Transverse colon (tissue), 4 donors: ENCODE results near the gene MSI2. TPM values are rescaled to one million over a fixed set of nuclear protein-coding genes. Genes with fewer than 3 reads are reported as not detected.

Experiments
- DNase-seq: peaks from one replicate; pipeline ENCODE4 v3.0.0-alpha.2; 2019
- H3K27ac ChIP-seq, 4 donors: fragments of 200-600 bp; sonication (generic); 2 replicates each; pipeline ENCODE4 v1.5.1; 2016 to 2018; ENCODE audit warnings: inconsistent platforms in 4 of 4
- H3K27me3 ChIP-seq: fragments of 200-600 bp; sonication (generic); 2 replicates; pipeline ENCODE4 v1.5.1; 2017; ENCODE audit warnings: inconsistent platforms
- H3K36me3 ChIP-seq, 4 donors: fragments of 200-600 bp; sonication (generic); 2 replicates each; pipeline ENCODE4 v1.5.1; 2017 to 2019; ENCODE audit warnings: inconsistent platforms in 4 of 4
- H3K4me1 ChIP-seq, 4 donors: fragments of 200-600 bp; sonication (generic); 2 replicates each; pipeline ENCODE4 v1.5.1; 2017 to 2020; ENCODE audit warnings: inconsistent platforms in 4 of 4
- H3K4me3 ChIP-seq, 4 donors: fragments of 200-600 bp; sonication (generic); 1 replicate in 1 of 4; 2 replicates in 3 of 4; pipeline versions ENCODE4 v1.5.1 to v1.6.1; 2017 to 2019; ENCODE audit warnings: inconsistent platforms in 4 of 4
- H3K9me3 ChIP-seq, 2 donors: fragments of 200-600 bp; sonication (generic); 2 replicates each; pipeline ENCODE4 v1.5.1; 2017 to 2019; ENCODE audit warnings: inconsistent platforms in 2 of 2
- EP300 ChIP-seq: sonication (generic); formaldehyde crosslinking; IDR thresholded peaks from one replicate; pipeline ENCODE4 v1.6.1; 2017; ENCODE audit warnings: antibody characterized with exemption, low read depth
- POLR2A ChIP-seq: fragments of 450-650 bp; IDR thresholded peaks from one replicate; pipeline ENCODE4 v1.6.1; 2016; ENCODE audit warnings: antibody characterized with exemption, mild to moderate bottlenecking, moderate library complexity
- POLR2AphosphoS5 ChIP-seq, 3 donors: sonication (generic); formaldehyde crosslinking; IDR thresholded peaks; one replicate each; pipeline ENCODE4 v1.6.1; 2016; ENCODE audit warnings: antibody characterized with exemption in 3 of 3
- whole genome bisulfite sequencing, 2 donors: methylation state at CpG; one replicate each; pipeline ENCODE4 v1.1.5; 2018; ENCODE audit warnings: low coverage in 1 of 2; 5-methylcytosine and 5-hydroxymethylcytosine counted together
- in situ Hi-C, 4 donors: fragments of 200-750 bp; cut with MboI; loops; one replicate each; pipeline versions ENCODE4 v1.15.0 to v1.15.1; 2017; ENCODE audit warnings: low sequenced_read_pairs in 3 of 4, low pct_ligation_motif_present in 1 of 4, low pct_unique_long_range_greater_than_20kb in 1 of 4
- intact Hi-C: fragments of 100-400 bp; cut with DNase I; formaldehyde crosslinking; loops from one replicate; pipeline ENCODE4 v1.15.1; 2023; ENCODE audit warnings: low total_unique reads
- total RNA-seq, 4 donors: library from RNA; depleted of rRNA; stranded (reverse); fragments of >200 nt; gene quantifications; one replicate each; pipeline ENCODE4 v1.1.0, GENCODE V29; 2016
- TF ChIP-seq, protein P1 (sequence below), 5 experiments: fragments of 200-600 bp in 3 of 5; fragments of 450-650 bp in 2 of 5; sonication (generic) in 3 of 5; IDR thresholded peaks; 1 replicate in 2 of 5; 2 replicates in 3 of 5; pipeline ENCODE4 v1.5.1; 2016 to 2017; ENCODE audit warnings: antibody characterized with exemption in 5 of 5, inconsistent platforms in 3 of 5, mild to moderate bottlenecking in 2 of 5, moderate library complexity in 1 of 5

Gene MSI2
- total RNA-seq, 4 donors from 2014 or later, result 20.6 to 36.0 (median 29.3) TPM

DNA sequence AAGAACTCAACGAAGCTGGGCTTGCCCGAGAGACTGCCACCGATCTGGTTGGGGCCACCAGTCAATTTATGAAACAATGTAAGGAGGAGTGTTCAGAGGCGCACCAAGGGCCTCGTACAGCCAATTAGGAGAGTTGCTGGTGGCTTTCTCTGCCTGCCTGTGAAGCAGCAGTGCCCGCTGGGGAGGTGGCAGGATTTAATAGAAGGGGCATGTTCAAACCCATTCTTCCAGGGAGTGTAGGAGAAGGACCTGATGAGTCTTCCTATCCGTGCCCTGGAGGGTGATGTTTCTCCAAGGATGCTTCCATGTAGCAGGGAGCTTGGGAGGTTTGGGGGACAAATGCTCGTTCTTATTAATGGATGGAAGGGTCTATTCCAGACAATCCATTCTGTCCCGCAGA, 310.4 kb downstream of the MSI2 start:
- H3K4me3 ChIP-seq, result no peak overlapping the region
- in situ Hi-C loops (no loop called here), intact Hi-C loops (no loop called here)
- WGBS, 2 donors, result 93 to 100% methylated on average over 2 to 9 of the region's 9 CpGs
- DNase-seq, result no peak
- H3K9me3 ChIP-seq, result no peaks in the 10 kb centered on the region
- no peaks in the 10 kb centered on the region for H3K4me1 ChIP-seq
- H3K27me3 ChIP-seq, result no peaks in the 10 kb centered on the region
- H3K27ac ChIP-seq, result no peak overlapping the region
- H3K36me3 ChIP-seq, result no peaks in the 10 kb centered on the region
- TF ChIP-seq, protein P1, sequence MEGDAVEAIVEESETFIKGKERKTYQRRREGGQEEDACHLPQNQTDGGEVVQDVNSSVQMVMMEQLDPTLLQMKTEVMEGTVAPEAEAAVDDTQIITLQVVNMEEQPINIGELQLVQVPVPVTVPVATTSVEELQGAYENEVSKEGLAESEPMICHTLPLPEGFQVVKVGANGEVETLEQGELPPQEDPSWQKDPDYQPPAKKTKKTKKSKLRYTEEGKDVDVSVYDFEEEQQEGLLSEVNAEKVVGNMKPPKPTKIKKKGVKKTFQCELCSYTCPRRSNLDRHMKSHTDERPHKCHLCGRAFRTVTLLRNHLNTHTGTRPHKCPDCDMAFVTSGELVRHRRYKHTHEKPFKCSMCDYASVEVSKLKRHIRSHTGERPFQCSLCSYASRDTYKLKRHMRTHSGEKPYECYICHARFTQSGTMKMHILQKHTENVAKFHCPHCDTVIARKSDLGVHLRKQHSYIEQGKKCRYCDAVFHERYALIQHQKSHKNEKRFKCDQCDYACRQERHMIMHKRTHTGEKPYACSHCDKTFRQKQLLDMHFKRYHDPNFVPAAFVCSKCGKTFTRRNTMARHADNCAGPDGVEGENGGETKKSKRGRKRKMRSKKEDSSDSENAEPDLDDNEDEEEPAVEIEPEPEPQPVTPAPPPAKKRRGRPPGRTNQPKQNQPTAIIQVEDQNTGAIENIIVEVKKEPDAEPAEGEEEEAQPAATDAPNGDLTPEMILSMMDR (IDR thresholded peaks at IDR 0.05), result no peak
- TF ChIP-seq EP300, result no peak

DNA sequence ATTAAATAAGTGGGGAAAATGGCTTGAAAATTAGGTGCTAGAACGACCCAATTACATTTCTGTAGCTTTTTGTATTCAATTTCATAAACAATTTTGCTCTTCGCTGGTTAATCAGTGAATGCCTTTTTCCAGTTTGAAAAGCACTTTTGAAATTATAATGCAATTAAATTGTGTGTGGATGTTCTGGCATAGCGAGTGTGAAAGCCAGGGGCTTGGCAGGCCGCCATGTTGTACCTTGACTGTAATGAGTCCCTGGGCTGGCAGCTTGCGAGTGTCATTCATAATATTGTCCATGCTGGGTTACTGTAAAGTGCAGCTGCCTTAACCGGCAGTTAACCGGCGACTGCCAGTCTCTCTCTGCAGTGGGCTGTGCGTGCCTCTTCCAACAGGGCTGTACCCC, 310.9 kb downstream of the MSI2 start:
- WGBS, 2 donors, result 94% methylated on average over 5 to 9 of the region's 9 CpGs
- no peak for DNase-seq
- H3K27ac ChIP-seq, result no peak overlapping the region
- H3K9me3 ChIP-seq, result no peaks in the 10 kb centered on the region
- intact Hi-C loops (no loop called here), in situ Hi-C loops (no loop called here)
- no peaks in the 10 kb centered on the region for H3K27me3 ChIP-seq
- H3K4me3 ChIP-seq, result no peak overlapping the region
- H3K4me1 ChIP-seq, result no peaks in the 10 kb centered on the region
- TF ChIP-seq POLR2A (no peak), EP300 (no peak), POLR2AphosphoS5 (IDR thresholded peaks at IDR 0.05) (no peak)
- TF ChIP-seq, protein P1 (IDR thresholded peaks at IDR 0.05), result no peak
- H3K36me3 ChIP-seq, result no peaks in the 10 kb centered on the region

DNA sequence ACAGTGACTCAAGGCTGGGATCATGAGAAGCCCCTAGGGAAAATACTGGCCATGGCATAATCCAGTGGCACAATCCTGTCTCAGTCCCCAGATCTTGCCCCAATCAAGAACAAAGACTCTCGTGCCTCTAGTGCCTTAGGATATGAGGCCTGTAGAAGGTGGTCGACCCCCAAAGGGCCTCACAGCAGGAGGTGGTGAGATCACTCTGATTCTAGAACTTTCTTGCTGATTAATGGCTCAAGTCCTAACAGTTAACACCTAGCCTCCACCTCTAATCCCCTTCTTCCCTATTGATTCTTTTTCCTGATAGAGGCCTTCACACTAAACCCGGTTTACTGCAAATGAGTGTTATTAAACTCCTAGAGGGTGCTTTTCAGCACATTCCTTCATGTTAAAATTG, 312.0 kb downstream of the MSI2 start:
- H3K9me3 ChIP-seq, result no peaks in the 10 kb centered on the region
- intact Hi-C loops (no loop called here), in situ Hi-C loops (no loop called here)
- H3K4me1 ChIP-seq, result no peaks in the 10 kb centered on the region
- no peak overlapping the region for H3K27ac ChIP-seq
- 80 to 91% methylated on average over 2 to 3 of the region's 3 CpGs for WGBS, 2 donors
- TF ChIP-seq, protein P1 (IDR thresholded peaks at IDR 0.05), result no peak
- TF ChIP-seq POLR2AphosphoS5 (IDR thresholded peaks at IDR 0.05) (no peak), POLR2A (no peak), EP300 (no peak)
- H3K4me3 ChIP-seq, result no peak overlapping the region
- H3K27me3 ChIP-seq, result no peaks in the 10 kb centered on the region
- H3K36me3 ChIP-seq, result no peaks in the 10 kb centered on the region
- no peak for DNase-seq

DNA sequence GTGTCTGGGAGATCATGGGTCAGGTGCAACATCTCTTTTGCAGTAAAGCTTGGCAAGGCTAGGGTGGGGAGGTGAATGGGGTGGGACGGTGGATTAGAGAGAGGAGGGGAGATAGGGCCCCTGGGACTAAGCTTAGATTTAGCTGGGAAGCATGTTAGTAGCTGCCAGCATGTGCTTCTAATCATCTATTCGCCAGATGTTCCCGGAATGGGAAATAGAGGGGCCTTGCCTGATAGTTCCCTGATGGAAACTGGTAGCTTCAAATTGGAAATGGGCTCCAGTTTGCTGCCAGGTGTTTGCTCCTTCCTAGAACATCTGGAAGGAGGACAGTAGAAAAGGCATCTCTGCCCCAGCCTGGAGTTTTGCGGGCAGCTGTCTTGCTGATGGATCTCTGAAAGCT, 312.7 kb downstream of the MSI2 start:
- Histone ChIP-seq H3K27me3 (no peaks in the 10 kb centered on the region), H3K9me3 (no peaks in the 10 kb centered on the region), H3K36me3 (no peaks in the 10 kb centered on the region), H3K4me1 (no peaks in the 10 kb centered on the region), H3K27ac (no peak overlapping the region), H3K4me3 (no peak overlapping the region)
- intact Hi-C loops, result no loop called here
- DNase-seq, result no peak
- TF ChIP-seq, protein P1 (IDR thresholded peaks at IDR 0.05), result no peak
- no peak for TF ChIP-seq POLR2A
- TF ChIP-seq EP300, result no peak
- no peak for TF ChIP-seq POLR2AphosphoS5 (IDR thresholded peaks at IDR 0.05)
- in situ Hi-C loops, result no loop called here
- 85 to 100% methylated on average over 3 to 4 of the region's 4 CpGs for WGBS, 2 donors
